ENCODE data around the gene ARTN.
A peak's percentile ranks its signal among the peaks of the same experiment; 100 is the strongest.

The ARTN gene

GRCh38 chr1:43930168-43930948 is 3.2 kb upstream of the ARTN start:
- H3K9ac ChIP-seq (ENCODE audit: low read depth, low read length) = no peak overlapping the region
- peaks cover 18% of the 10 kb centered on the region for H3K4me1 ChIP-seq (ENCODE audit: control insufficient read depth, insufficient read depth, low read length)
- peaks cover 9% of the 10 kb centered on the region for H3K36me3 ChIP-seq (ENCODE audit: insufficient read depth, low read length)
- no peak overlapping the region for H3K4me3 ChIP-seq (ENCODE audit: low read length)
- H3K4me2 ChIP-seq (ENCODE audit: low read length) = no peak overlapping the region
- no peaks in the 10 kb centered on the region for H3K9me3 ChIP-seq (replicated peaks; ENCODE audit: low read length)
- no peaks in the 10 kb centered on the region for H3K27me3 ChIP-seq (ENCODE audit: control insufficient read depth, insufficient read depth, low read length)

- H3K4me2 ChIP-seq (ENCODE audit: low read length) = no peak overlapping the region
- H3K27me3 ChIP-seq (ENCODE audit: control insufficient read depth, insufficient read depth, low read length) = peaks cover 3% of the 10 kb centered on the region
- no peaks in the 10 kb centered on the region for H3K9me3 ChIP-seq (replicated peaks; ENCODE audit: low read length)
- no peak overlapping the region for H3K4me3 ChIP-seq (ENCODE audit: low read length)
- peaks cover 9% of the 10 kb centered on the region for H3K36me3 ChIP-seq (ENCODE audit: insufficient read depth, low read length)
- peaks cover 18% of the 10 kb centered on the region for H3K4me1 ChIP-seq (ENCODE audit: control insufficient read depth, insufficient read depth, low read length)
- no peak overlapping the region for H3K9ac ChIP-seq (ENCODE audit: low read depth, low read length)
Observed at GRCh38 chr1:43930949-43931275, 2.7 kb upstream of the ARTN start.

- Histone ChIP-seq H3K4me3 (ENCODE audit: low read length) (no peak overlapping the region), H3K27me3 (ENCODE audit: control insufficient read depth, insufficient read depth, low read length) (peaks cover 3% of the 10 kb centered on the region), H3K36me3 (ENCODE audit: insufficient read depth, low read length) (peaks cover 5% of the 10 kb centered on the region), H3K4me2 (ENCODE audit: low read length) (no peak overlapping the region), H3K4me1 (ENCODE audit: control insufficient read depth, insufficient read depth, low read length) (peaks cover 18% of the 10 kb centered on the region), H3K9me3 (replicated peaks; ENCODE audit: low read length) (no peaks in the 10 kb centered on the region), H3K9ac (ENCODE audit: low read depth, low read length) (no peak overlapping the region)
Observed at GRCh38 chr1:43931711-43932660, 1.6 kb upstream of the ARTN start.

- Histone ChIP-seq H3K9me3 (replicated peaks; ENCODE audit: low read length) (no peaks in the 10 kb centered on the region), H3K9ac (ENCODE audit: low read depth, low read length) (no peak overlapping the region), H3K4me3 (ENCODE audit: low read length) (peak overlapping the region; percentile 64)
Observed at GRCh38 chr1:43932786-43933385, 715 bp upstream of the ARTN start.

GRCh38 chr1:43934101-43934985 is 742 bp downstream of the ARTN start:
- H3K27me3 ChIP-seq (ENCODE audit: control insufficient read depth, insufficient read depth, low read length) = peaks cover 3% of the 10 kb centered on the region
- H3K9ac ChIP-seq (ENCODE audit: low read depth, low read length) = no peak overlapping the region
- H3K36me3 ChIP-seq (ENCODE audit: insufficient read depth, low read length) = peaks cover 5% of the 10 kb centered on the region
- H3K4me3 ChIP-seq (ENCODE audit: low read length) = no peak overlapping the region
- peak overlapping the region; percentile 89 for H3K4me2 ChIP-seq (ENCODE audit: low read length)
- H3K4me1 ChIP-seq (ENCODE audit: control insufficient read depth, insufficient read depth, low read length) = peaks cover 18% of the 10 kb centered on the region
- no peaks in the 10 kb centered on the region for H3K9me3 ChIP-seq (replicated peaks; ENCODE audit: low read length)

More at GRCh38 chr1:43932786-43933385, 715 bp upstream of the ARTN start:
- peak overlapping the region; percentile 89 for H3K4me2 ChIP-seq (ENCODE audit: low read length)
- H3K27me3 ChIP-seq (ENCODE audit: control insufficient read depth, insufficient read depth, low read length) = peaks cover 3% of the 10 kb centered on the region
- H3K4me1 ChIP-seq (ENCODE audit: control insufficient read depth, insufficient read depth, low read length) = peaks cover 18% of the 10 kb centered on the region
- H3K36me3 ChIP-seq (ENCODE audit: insufficient read depth, low read length) = peaks cover 5% of the 10 kb centered on the region

GRCh38 chr1:43934986-43935324 is 1.4 kb downstream of the ARTN start:
- no peak overlapping the region for H3K9ac ChIP-seq (ENCODE audit: low read depth, low read length)
- no peak overlapping the region for H3K4me3 ChIP-seq (ENCODE audit: low read length)
- peaks cover 3% of the 10 kb centered on the region for H3K27me3 ChIP-seq (ENCODE audit: control insufficient read depth, insufficient read depth, low read length)
- H3K36me3 ChIP-seq (ENCODE audit: insufficient read depth, low read length) = peaks cover 2% of the 10 kb centered on the region
- peaks cover 18% of the 10 kb centered on the region for H3K4me1 ChIP-seq (ENCODE audit: control insufficient read depth, insufficient read depth, low read length)
- H3K4me2 ChIP-seq (ENCODE audit: low read length) = no peak overlapping the region
- no peaks in the 10 kb centered on the region for H3K9me3 ChIP-seq (replicated peaks; ENCODE audit: low read length)

GRCh38 chr1:43935711-43936427 is 2.3 kb downstream of the ARTN start:
- Histone ChIP-seq H3K36me3 (ENCODE audit: insufficient read depth, low read length) (no peaks in the 10 kb centered on the region), H3K4me1 (ENCODE audit: control insufficient read depth, insufficient read depth, low read length) (peaks cover 18% of the 10 kb centered on the region), H3K9ac (ENCODE audit: low read depth, low read length) (no peak overlapping the region), H3K4me3 (ENCODE audit: low read length) (peak overlapping the region; percentile 55), H3K4me2 (ENCODE audit: low read length) (peak overlapping the region; percentile 75), H3K9me3 (replicated peaks; ENCODE audit: low read length) (no peaks in the 10 kb centered on the region), H3K27me3 (ENCODE audit: control insufficient read depth, insufficient read depth, low read length) (peaks cover 3% of the 10 kb centered on the region)

GRCh38 chr1:43936431-43937151 is 3.0 kb downstream of the ARTN start:
- Histone ChIP-seq H3K9ac (ENCODE audit: low read depth, low read length) (no peak overlapping the region), H3K36me3 (ENCODE audit: insufficient read depth, low read length) (no peaks in the 10 kb centered on the region), H3K4me3 (ENCODE audit: low read length) (peak overlapping the region; percentile 55), H3K9me3 (replicated peaks; ENCODE audit: low read length) (no peaks in the 10 kb centered on the region), H3K4me1 (ENCODE audit: control insufficient read depth, insufficient read depth, low read length) (peaks cover 18% of the 10 kb centered on the region), H3K4me2 (ENCODE audit: low read length) (peak overlapping the region; percentile 75), H3K27me3 (ENCODE audit: control insufficient read depth, insufficient read depth, low read length) (peaks cover 3% of the 10 kb centered on the region)

GRCh38 chr1:43937179-43937865 is 3.7 kb downstream of the ARTN start:
- Histone ChIP-seq H3K27me3 (ENCODE audit: control insufficient read depth, insufficient read depth, low read length) (peaks cover 3% of the 10 kb centered on the region), H3K36me3 (ENCODE audit: insufficient read depth, low read length) (no peaks in the 10 kb centered on the region), H3K9me3 (replicated peaks; ENCODE audit: low read length) (no peaks in the 10 kb centered on the region), H3K4me1 (ENCODE audit: control insufficient read depth, insufficient read depth, low read length) (peaks cover 18% of the 10 kb centered on the region), H3K4me3 (ENCODE audit: low read length) (no peak overlapping the region), H3K9ac (ENCODE audit: low read depth, low read length) (no peak overlapping the region), H3K4me2 (ENCODE audit: low read length) (no peak overlapping the region)

All from skeletal muscle satellite cell (primary cell).